Coronary artery (tissue), 2 donors: ENCODE measurements around the gene ATP5PD.

Source experiments
- DNase-seq: peaks from one replicate; pipeline ENCODE4 v3.0.0-alpha.2; 2017; ENCODE audit warnings: low spot score
- H3K27ac ChIP-seq, 2 donors: fragments of 200-600 bp; sonication (generic); one replicate each; pipeline ENCODE4 v1.5.1; 2016 to 2019
- H3K4me3 ChIP-seq: fragments of 200-600 bp; sonication (generic); 2 replicates; pipeline ENCODE4 v1.5.1; 2016; ENCODE audit warnings: mild to moderate bottlenecking, moderate library complexity
- CTCF ChIP-seq: fragments of 200-600 bp; sonication (generic); IDR thresholded peaks from one replicate; pipeline ENCODE4 v1.5.1; 2019; ENCODE audit warnings: antibody characterized with exemption

Gene ATP5PD

DNA sequence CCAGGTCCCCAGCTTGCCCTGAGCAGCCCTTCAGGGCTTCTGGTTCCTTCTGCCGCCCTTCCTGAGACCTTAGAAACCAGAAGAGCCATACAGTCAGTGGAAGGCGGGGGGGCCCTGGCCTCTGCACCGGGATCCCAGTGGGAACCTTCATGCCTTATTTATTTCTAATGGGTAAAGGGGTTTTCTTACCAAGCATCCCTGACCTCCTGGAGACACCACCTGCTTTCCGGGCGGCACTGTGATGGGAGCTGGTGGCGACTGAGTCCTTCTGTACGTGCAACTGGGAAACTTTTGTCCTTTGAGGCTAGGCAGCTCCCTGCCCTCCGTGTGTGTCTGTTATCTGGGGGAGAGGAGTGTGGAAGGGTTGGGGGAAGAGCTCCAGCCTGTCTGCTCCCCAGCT is 41.5 kb downstream of the ATP5PD start:
- Histone ChIP-seq H3K4me3 (no peak overlapping the region), H3K27ac (no peak overlapping the region)
- DNase-seq: no peak
- TF ChIP-seq CTCF: no peak

DNA sequence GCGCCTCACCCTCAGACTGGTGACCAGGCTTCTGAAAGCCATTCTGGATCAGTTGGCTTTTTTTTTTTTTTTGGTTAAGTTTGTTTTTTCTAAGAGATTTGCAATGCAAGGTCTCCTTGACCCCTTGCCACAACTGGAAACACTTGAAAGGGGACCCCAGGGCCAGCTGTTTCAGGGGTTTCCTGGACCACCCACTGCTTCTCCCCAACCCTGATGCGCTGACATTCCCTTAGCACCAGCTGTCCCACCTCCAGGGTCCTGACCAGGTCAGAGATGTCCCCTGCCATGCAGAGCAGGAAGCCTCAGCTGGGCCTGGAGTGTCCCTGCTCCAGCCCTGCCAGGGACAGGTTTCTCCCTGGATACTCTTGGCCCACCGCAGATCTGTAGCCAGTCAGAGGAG is 42.4 kb downstream of the ATP5PD start:
- TF ChIP-seq CTCF: no peak
- no peak overlapping the region for H3K27ac ChIP-seq
- no peak overlapping the region for H3K4me3 ChIP-seq
- DNase-seq: no peak

DNA sequence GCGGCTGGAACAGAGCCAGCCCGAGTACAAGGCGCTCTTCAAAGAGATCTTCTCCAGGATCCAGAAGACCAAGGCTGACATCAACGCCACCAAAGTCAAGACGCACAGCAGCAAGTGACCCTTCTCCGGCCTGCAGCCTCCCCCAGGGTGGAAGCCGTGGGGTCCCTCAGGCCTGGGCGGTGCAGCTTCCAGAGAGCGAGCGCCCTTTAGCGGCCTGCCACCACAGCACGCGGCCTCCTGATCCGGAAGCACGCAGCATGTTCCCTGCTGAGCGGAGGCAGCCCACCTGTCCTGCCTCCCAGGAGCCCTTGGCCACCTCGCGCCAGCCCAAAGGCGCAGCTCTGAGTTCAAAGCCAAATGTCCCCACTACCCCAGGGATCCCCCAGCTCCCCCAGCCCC is 42.8 kb downstream of the ATP5PD start:
- no peak overlapping the region for H3K4me3 ChIP-seq
- H3K27ac ChIP-seq: no peak overlapping the region
- TF ChIP-seq CTCF: no peak
- no peak for DNase-seq

GRCh38 chr17:75003070-75003956 is 43.5 kb downstream of the ATP5PD start:
- H3K27ac ChIP-seq: no peak overlapping the region
- no peak for DNase-seq
- no peak for TF ChIP-seq CTCF
- H3K4me3 ChIP-seq: no peak overlapping the region

GRCh38 chr17:75001915-75002843 is 44.6 kb downstream of the ATP5PD start:
- H3K4me3 ChIP-seq: no peak overlapping the region
- H3K27ac ChIP-seq: no peak overlapping the region
- DNase-seq: no peak
- no peak for TF ChIP-seq CTCF

- no peak for TF ChIP-seq CTCF
- Histone ChIP-seq H3K27ac (no peak overlapping the region), H3K4me3 (no peak overlapping the region)
- DNase-seq: no peak
Observed at GRCh38 chr17:74999523-74999922, 47.2 kb downstream of the ATP5PD start.
